K562 (cell line): Measurements from ENCODE around the gene LMBR1L. TPM values are rescaled to one million over a fixed set of nuclear protein-coding genes. Genes with fewer than 3 reads are reported as not detected.

Experiments
- ATAC-seq: fragments of 200-7000 bp; cut with Tn5 transposase; 3 replicates; pipeline ENCODE4 v1.9.1; 2020; ENCODE audit warnings: moderate library complexity
- BruUV-seq: library from RNA; stranded (reverse); fragments of 400-500 nt; replicated peaks from 2 replicates; lab custom pipeline; 2021; lab: Mats Ljungman, UMichigan
- CTCF ChIA-PET: fragments of 300-600 bp; formaldehyde crosslinking; extraction: SDS; loops from one replicate; lab custom pipeline; 2021; ENCODE audit warnings: low intra/inter-chr PET ratio; lab: Yijun Ruan, JAX
- POLR2A ChIA-PET: fragments of 300-600, 350-650 bp; sonication (Branson Sonifier 250); formaldehyde crosslinking; extraction: SDS; loops from one replicate; lab custom pipeline; 2021; ENCODE audit warnings: antibody characterized with exemption, inconsistent platforms; lab: Yijun Ruan, JAX
- DNase-seq, 4 experiments: peaks; one replicate each; pipeline versions ENCODE4 v3.0.0 to v3.0.0-alpha.2; 2011 to 2018; ENCODE audit warnings: low spot score in 3 of 4, mixed read lengths in 3 of 4; ENCODE audit errors: extremely low read depth in 1 of 4
- FAIRE-seq: peaks from 2 replicates; lab custom pipeline; 2011; peaks lifted over from hg19 to GRCh38; lab: Jason Lieb, UNC
- H2AFZ ChIP-seq: 2 replicates; pipeline ENCODE4 v1.6.0; 2011; ENCODE audit warnings: low read depth, low read length, control low read depth, inconsistent platforms
- H3K27ac ChIP-seq: fragments of 200-600 bp; 3 replicates; pipeline ENCODE4 v1.8.0; 2011; ENCODE audit warnings: low read depth, mild to moderate bottlenecking, control low read depth, inconsistent platforms, low read length, moderate library complexity, mixed read lengths; ENCODE audit errors: extremely low read depth
- H3K27me3 ChIP-seq, 2 experiments: fragments of 300-600 bp in 1 of 2; 2 replicates in 1 of 2; 3 replicates in 1 of 2; pipeline versions ENCODE4 v1.6.0 to v1.8.0; 2011; ENCODE audit warnings: inconsistent platforms in 2 of 2, low read length in 2 of 2, mild to moderate bottlenecking in 1 of 2, mixed read lengths in 1 of 2, moderate library complexity in 1 of 2; ENCODE audit not compliant: control insufficient read depth in 2 of 2, insufficient read depth in 2 of 2
- H3K36me3 ChIP-seq: fragments of 300-600 bp; 3 replicates; pipeline ENCODE4 v1.8.0; 2011; ENCODE audit warnings: mild to moderate bottlenecking, low read length, inconsistent platforms; ENCODE audit not compliant: control insufficient read depth, insufficient read depth
- H3K4me1 ChIP-seq, 2 experiments: fragments of 200-600 bp in 1 of 2; replicated peaks in 1 of 2; 2 replicates in 1 of 2; 3 replicates in 1 of 2; pipeline versions ENCODE4 v1.5.1 to v1.8.0; 2011; ENCODE audit warnings: inconsistent platforms in 2 of 2, low read length in 2 of 2, mild to moderate bottlenecking in 1 of 2, mixed read lengths in 1 of 2, moderate library complexity in 1 of 2; ENCODE audit not compliant: control insufficient read depth in 2 of 2, insufficient read depth in 2 of 2
- H3K4me2 ChIP-seq: 2 replicates; pipeline ENCODE4 v1.6.1; 2011; ENCODE audit warnings: low read length, control low read depth, inconsistent platforms, mixed read lengths; ENCODE audit not compliant: insufficient read depth
- H3K4me3 ChIP-seq: fragments of 200-600 bp; sonication (generic), shearing (Covaris generic); 2 replicates; pipeline ENCODE4 v1.5.1; 2016; ENCODE audit warnings: control low read depth, inconsistent platforms
- H3K79me2 ChIP-seq: fragments of 200-600 bp; 3 replicates; pipeline ENCODE4 v1.8.0; 2011; ENCODE audit warnings: low read length, inconsistent platforms; ENCODE audit not compliant: control insufficient read depth, insufficient read depth
- H3K9ac ChIP-seq, 2 experiments: 2 replicates each; pipeline versions ENCODE4 v1.6.0 to v1.6.1; 2011; ENCODE audit warnings: low read depth in 2 of 2, low read length in 2 of 2, control low read depth in 1 of 2, inconsistent platforms in 1 of 2, mild to moderate bottlenecking in 1 of 2, mixed read lengths in 1 of 2; ENCODE audit not compliant: insufficient read depth in 1 of 2
- H3K9me1 ChIP-seq: one replicate; pipeline ENCODE4 v1.6.0; 2011; ENCODE audit warnings: inconsistent platforms, mild to moderate bottlenecking, low read length, moderate library complexity; ENCODE audit not compliant: control insufficient read depth, insufficient read depth
- H3K9me3 ChIP-seq: replicated peaks from 2 replicates; pipeline ENCODE4 v1.5.1; 2011; ENCODE audit warnings: low read depth, low read length, inconsistent platforms; ENCODE audit not compliant: control insufficient read depth, insufficient read depth
- H4K20me1 ChIP-seq: replicated peaks from 2 replicates; pipeline ENCODE4 v1.6.1; 2011; ENCODE audit warnings: low read length, inconsistent platforms, mixed read lengths; ENCODE audit not compliant: control insufficient read depth, insufficient read depth
- GATAD2B ChIP-seq: fragments of 450-650 bp; IDR thresholded peaks from 2 replicates; pipeline ENCODE4 v1.6.1; 2017; ENCODE audit warnings: mild to moderate bottlenecking, borderline replicate concordance
- MECOM ChIP-seq: fragments of 250-450 bp; sonication (Bioruptor Pico); IDR thresholded peaks from 2 replicates; pipeline ENCODE4 v1.8.0; 2022; ENCODE audit warnings: inconsistent platforms
- ZBTB11 ChIP-seq, 3 experiments: fragments of 200-800 bp in 1 of 3; fragments of 250-450 bp in 1 of 3; fragments of 450-650 bp in 1 of 3; sonication (Bioruptor Pico) in 1 of 3; sonication (Bioruptor generic) in 1 of 3; formaldehyde crosslinking in 1 of 3; IDR thresholded peaks; 2 replicates each; pipeline versions ENCODE4 v1.6.1 to v1.8.0; 2016 to 2022; ENCODE audit warnings: mild to moderate bottlenecking in 2 of 3, missing genetic modification characterization in 2 of 3, missing compliant biosample characterization in 1 of 3, moderate library complexity in 1 of 3
- ZMIZ1 ChIP-seq, 2 experiments: fragments of 150-350 bp in 1 of 2; IDR thresholded peaks; 2 replicates each; pipeline ENCODE4 v1.6.1; 2012 to 2016; ENCODE audit warnings: low read depth in 2 of 2, low read length in 2 of 2, mild to moderate bottlenecking in 1 of 2, moderate library complexity in 1 of 2
- ZNF121 ChIP-seq: sonication (generic); formaldehyde crosslinking; conservative IDR thresholded peaks from 2 replicates; pipeline ENCODE4 v1.8.0; 2022; ENCODE audit warnings: missing genetic modification reagents
- WGBS: fragments of 100-300 bp; shearing (Covaris generic); methylation state at CpG from one replicate; pipeline ENCODE4 v1.1.6; 2016; ENCODE audit warnings: low coverage, mixed read lengths; ENCODE audit not compliant: insufficient coverage; ENCODE audit errors: missing lambda C conversion rate; 5-methylcytosine and 5-hydroxymethylcytosine counted together
- in situ Hi-C: fragments of 300-500 bp; cut with MboI; formaldehyde crosslinking; loops from 4 replicates; pipeline ENCODE4 v1.15.0; 2018; ENCODE audit warnings: inconsistent platforms, mixed read lengths
- intact Hi-C: fragments of 100-400 bp; cut with micrococcal nuclease; formaldehyde crosslinking; loops from 2 replicates; pipeline ENCODE4 v1.14.2; 2022
- polyA plus RNA-seq, 8 experiments: library from polyadenylated mRNA; depleted of rRNA in 4 of 8; stranded (reverse) in 5 of 8; unstranded in 3 of 8; fragments of >200 nt; fragmentation: Nextera tagmentation in 2 of 8; fragmentation: Illumina TruSeq in 1 of 8; extraction: Ambion mirVana in 2 of 8; extraction: Trizol in 1 of 8; gene quantifications; 2 replicates each; pipeline versions ENCODE4 v1.2.1 to v1.2.3, GENCODE V29; 2011 to 2014; ENCODE audit warnings: inconsistent platforms in 1 of 8, missing spikeins in 1 of 8
- total RNA-seq, 7 experiments: library from RNA; depleted of rRNA in 6 of 7; stranded (reverse); fragments of >200 nt in 6 of 7; fragmentation: Illumina TruSeq in 2 of 7; extraction: Trizol in 2 of 7; gene quantifications; 2 replicates each; pipeline versions ENCODE4 v1.2.1 to v1.2.3, GENCODE V29; 2011 to 2021; ENCODE audit warnings: low replicate concordance in 1 of 7

Gene LMBR1L
- total and polyA plus RNA-seq, 9 of the 15 experiments (the other 6 are each of a cell fraction or from before 2014, with no cell fraction given): 2.5 to 57.0 (median 31.1) TPM

GRCh38 chr12:49154221-49154620 lies 43.6 kb upstream of the LMBR1L start:
- H3K79me2 ChIP-seq: no peaks in the 10 kb centered on the region
- POLR2A ChIA-PET: interaction anchor here (1.1 kb wide), 1 partner anchor 16 kb away, joined by 3 read pairs; no protein-coding TSS in a partner anchor
- H3K9ac ChIP-seq: no peak overlapping the region; a peak in 1 of 4 replicates
- H3K27ac ChIP-seq: no peak overlapping the region
- no peak for TF ChIP-seq GATAD2B
- peak; percentile 85 for TF ChIP-seq ZNF121
- no TSS peak for BruUV-seq
- H3K4me3 ChIP-seq: no peak overlapping the region
- in situ Hi-C loops: no loop called here
- WGBS: 5% methylated on average over 3 of the region's 3 CpGs
- ATAC-seq (no peak), FAIRE-seq (no peak), DNase-seq (no peak)
- no peaks in the 10 kb centered on the region for H3K9me3 ChIP-seq
- no peak overlapping the region for H3K4me2 ChIP-seq
- no peaks in the 10 kb centered on the region for H3K9me1 ChIP-seq
- intact Hi-C loops: no loop called here
- no peaks in the 10 kb centered on the region for H3K27me3 ChIP-seq
- H3K36me3 ChIP-seq: no peaks in the 10 kb centered on the region
- no peaks in the 10 kb centered on the region for H4K20me1 ChIP-seq
- no peak overlapping the region for H2AFZ ChIP-seq
- H3K4me1 ChIP-seq: no peaks in the 10 kb centered on the region
- CTCF ChIA-PET: no interaction called here

- H4K20me1 ChIP-seq: no peaks in the 10 kb centered on the region
- intact Hi-C loops (no loop called here), in situ Hi-C loops (no loop called here)
- CTCF ChIA-PET: interaction anchor here (0.6 to 0.7 kb wide), 2 partner anchors 16 to 68 kb away, joined by 3 to 5 read pairs; no protein-coding TSS in a partner anchor
- no peak overlapping the region for H3K4me3 ChIP-seq
- ATAC-seq (no peak), FAIRE-seq (no peak), DNase-seq (no peak)
- BruUV-seq: no TSS peak
- 55% methylated on average over 1 of the region's 2 CpGs for WGBS
- H3K9me3 ChIP-seq: no peaks in the 10 kb centered on the region
- no peak overlapping the region for H3K9ac ChIP-seq
- no peaks in the 10 kb centered on the region for H3K36me3 ChIP-seq
- H3K9me1 ChIP-seq: no peaks in the 10 kb centered on the region
- no peak overlapping the region for H3K4me2 ChIP-seq
- peaks cover 0 to 4% of the 10 kb centered on the region in 2 experiments; a peak in 2 of 5 replicates for H3K4me1 ChIP-seq
- H2AFZ ChIP-seq: no peak overlapping the region
- H3K27ac ChIP-seq: no peak overlapping the region
- H3K79me2 ChIP-seq: no peaks in the 10 kb centered on the region
- H3K27me3 ChIP-seq: no peaks in the 10 kb centered on the region
- POLR2A ChIA-PET: interaction anchor here (1.2 to 10.5 kb wide), 3 partner anchors 9 to 41 kb away, joined by 3 to 151 read pairs (median 8); partner anchors contain the start of gene TUBA1B
- TF ChIP-seq ZMIZ1 (IDR thresholded peaks at IDR 0.05; ENCODE audit: low read depth in 2 of 2, low read length in 2 of 2): no peak
- no peak for TF ChIP-seq MECOM (CRISPR knock-in tag)
- no peak for TF ChIP-seq ZBTB11 (CRISPR knock-in tag; IDR thresholded peaks at IDR 0.05)
Observed at GRCh38 chr12:49147384-49147783, 36.7 kb upstream of the LMBR1L start.
